GM21360 (cell line): Measurements from ENCODE around the gene AMER3.
"Not testable (repeated sequence)": the region's sequence is repeated elsewhere in the genome, so short reads cannot be mapped to it uniquely, and the experiment has no call there.

Source experiments
- ATAC-seq: cut with Tn5 transposase; IDR thresholded peaks from one replicate; pipeline ENCODE4 v1.9.1; 2021; ENCODE audit warnings: mild to moderate bottlenecking, moderate library complexity; ENCODE audit not compliant: unreplicated experiment

AMER3 gene, protein sequence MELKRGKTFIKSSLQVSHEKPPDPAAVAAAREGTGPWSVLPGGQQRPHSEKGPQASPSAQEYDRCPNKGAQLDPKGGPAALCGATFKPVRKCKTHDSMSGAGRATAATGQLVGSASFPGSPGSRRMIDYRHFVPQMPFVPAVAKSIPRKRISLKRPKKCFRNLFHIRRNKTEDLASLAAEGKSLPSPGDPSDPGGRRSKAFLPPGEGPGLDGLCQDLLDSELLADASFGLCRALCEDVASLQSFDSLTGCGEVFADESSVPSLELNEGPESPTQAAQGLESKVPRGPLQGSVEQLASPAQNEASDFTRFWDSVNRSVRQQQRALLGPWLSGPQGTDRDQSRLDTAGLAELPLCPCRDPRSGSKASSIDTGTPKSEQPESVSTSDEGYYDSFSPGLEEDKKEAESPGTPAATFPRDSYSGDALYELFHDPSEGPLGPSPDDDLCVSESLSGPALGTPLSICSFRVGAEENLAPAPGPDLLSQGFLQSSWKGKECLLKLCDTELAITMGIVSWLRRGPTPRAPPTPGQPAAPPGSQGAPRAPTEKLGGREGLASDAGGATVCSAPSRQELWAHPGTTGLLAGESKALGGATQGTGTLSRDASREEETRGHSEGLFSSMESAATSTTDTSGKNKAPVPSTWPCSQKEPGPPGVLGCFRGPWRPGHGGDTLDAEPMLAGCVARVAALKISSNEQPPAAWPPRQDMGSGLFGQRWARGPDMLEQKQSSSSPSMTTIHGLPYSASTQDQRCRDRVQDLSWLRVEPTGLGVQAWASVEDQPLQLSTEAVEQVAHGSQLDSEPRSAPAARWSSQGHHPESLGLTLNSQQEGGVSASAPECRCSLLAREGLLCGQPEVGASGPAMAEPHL

DNA sequence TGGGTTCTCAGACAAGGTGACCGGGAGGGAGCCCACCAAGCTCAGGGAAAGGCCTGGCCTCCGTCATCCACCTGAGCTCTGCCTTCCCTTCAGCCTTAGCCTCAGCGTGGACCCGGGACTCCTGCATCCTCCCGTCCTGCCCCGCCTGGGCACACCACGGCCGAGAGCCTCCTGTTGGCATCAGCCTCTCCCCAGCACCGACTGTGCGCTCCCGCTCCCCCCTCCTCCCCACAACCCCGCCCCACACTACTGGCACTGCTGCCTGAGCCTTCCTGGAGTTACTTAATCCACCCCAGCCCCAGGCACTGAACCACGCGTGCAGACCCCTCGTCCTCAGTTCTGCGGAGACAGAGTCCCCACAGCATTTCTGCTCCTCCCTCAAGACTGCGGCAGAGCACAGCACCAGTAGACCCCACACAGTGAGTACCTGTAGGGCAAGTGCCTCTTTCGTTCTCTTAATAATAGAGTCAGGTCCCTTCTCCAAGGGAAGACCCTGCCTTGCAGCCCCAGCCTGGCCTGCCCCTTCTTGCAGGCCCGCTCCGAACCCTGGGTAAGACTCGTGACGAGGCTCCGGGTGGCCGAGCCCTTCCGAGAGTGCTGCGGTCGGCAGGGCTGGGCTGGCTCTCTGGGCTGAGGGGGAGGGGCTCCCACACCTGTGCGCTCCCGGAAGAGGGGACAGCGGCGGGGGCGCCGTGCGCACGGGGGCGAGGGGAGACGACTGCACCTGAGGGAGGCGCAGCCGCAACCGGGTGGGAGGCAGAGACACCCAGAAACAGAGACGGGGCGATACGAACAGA, at the start of gene AMER3:
TSS of gene AMER3 (plus strand) at position 285 of the 797 bp plus-strand sequence. CDS start 6,533 bp downstream, outside the sequence.
- no peak for ATAC-seq

DNA sequence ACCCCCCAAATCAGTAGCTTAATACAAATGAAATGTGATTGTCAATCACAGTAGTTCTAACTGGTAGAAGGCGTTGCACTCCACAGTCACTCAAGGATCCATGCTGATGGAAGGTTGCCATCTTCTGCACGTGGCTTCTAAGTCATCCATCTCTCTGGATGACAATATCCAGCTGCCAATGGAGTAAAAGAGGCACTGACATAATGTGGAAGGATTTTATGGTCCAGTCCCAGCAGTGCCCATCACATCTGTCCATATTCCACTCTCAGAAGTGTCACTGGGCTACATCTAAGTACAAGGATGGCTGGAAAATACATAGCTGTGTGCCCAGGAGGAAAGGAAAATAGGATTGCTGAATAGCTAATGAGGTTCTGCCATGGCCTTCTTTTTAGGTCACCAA, 40.5 kb upstream of the AMER3 start:
- not testable (repeated sequence) for ATAC-seq

DNA sequence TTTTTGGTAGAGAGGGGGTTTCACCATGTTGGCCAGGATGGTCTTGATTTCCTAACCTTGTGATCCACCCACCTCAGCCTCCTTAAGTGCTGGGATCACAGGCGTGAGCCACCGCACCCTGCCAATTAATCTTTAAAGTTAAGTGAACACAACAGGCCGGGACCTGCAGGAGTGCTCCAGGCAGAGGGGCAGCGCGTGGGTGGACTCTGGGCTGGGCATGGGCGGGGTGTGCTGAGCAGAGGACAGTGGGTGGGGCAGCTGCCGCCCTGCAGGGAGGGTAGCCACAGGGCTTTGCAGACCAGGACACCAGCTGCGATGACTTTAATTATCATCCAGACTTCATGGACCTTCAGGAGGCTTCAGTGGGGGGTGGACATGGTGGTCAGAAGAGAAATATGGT, 35.3 kb upstream of the AMER3 start:
- ATAC-seq: no peak

GRCh38 chr2:130720528-130720927, 34.8 kb upstream of the AMER3 start:
- ATAC-seq: no peak

GRCh38 chr2:130724455-130724854, 30.9 kb upstream of the AMER3 start:
- no peak for ATAC-seq

DNA sequence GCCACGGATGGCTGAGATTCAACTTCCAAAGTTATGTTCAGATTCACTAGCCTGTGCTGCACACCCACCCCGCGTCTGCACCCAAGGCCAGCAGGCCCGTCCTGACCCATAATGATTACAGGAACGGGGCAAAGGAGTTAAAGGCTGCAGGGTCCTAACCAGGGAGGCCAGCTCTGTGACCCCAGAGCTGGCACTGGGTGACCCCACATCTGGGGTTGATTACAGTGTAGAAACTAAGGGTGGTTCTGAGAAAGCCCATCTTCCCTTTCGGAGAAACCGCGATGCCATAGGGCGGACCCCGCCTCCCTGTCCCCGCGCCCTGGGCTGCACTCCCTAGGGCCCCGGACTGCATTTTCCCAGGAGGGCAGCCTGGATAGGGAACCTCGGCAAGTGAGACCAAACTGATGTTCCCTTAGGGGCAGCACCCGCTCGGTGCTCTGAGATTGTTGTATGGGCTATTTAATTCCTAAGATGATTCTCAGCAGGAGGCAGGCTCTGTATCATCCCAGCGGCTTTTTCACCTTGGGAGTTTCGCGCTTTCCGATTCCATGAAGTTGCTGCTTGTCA, 28.6 kb upstream of the AMER3 start:
- ATAC-seq: no peak

GRCh38 chr2:130727286-130727924, 27.9 kb upstream of the AMER3 start:
- ATAC-seq: peak; percentile 96

GRCh38 chr2:130728007-130728454, 27.3 kb upstream of the AMER3 start:
- no peak for ATAC-seq

DNA sequence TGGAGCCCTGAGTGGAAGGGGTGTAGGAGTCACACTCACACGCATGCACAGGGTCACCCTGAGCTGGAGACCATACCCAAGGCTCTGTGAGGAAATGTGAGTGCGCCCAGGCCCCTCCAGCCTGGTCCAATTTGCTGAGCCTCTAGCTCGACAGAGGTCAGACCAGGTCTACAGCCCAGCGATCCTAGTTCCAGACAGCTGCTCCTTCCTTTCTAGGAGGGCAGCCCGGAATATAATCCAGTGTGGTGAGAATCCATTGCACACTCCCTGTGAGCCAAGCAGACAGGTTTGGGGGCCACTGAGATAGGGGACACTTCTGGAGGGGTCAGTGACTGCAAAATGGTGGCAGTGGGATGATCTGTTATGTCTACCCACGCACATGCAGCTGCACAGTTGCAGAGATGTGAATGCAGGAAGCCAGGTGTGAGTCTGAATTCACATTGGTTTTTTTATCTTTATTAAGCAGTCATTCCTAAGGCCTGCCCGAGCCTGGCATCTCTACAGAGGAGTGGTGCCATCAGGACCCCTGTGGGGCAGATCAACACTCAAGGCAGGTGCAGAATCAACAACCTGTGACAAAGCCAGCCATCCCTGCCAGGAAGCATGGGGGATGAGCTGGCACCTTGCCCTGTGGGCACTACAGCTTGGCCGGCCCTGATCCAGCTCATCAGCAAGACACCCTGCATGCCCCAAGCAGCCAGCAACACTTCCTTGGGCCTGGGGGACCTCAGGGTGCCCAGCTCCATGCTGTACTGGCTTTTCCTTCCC, 26.6 kb upstream of the AMER3 start, which contains the start of gene GPR148:
TSS of gene GPR148 (plus strand) at position 522 of the 768 bp plus-strand sequence. CDS start at position 604, 82 bp downstream.
- ATAC-seq: no peak

- ATAC-seq: no peak
These were observed 25.7 kb upstream of the AMER3 start for GRCh38 chr2:130729322-130730299.

DNA sequence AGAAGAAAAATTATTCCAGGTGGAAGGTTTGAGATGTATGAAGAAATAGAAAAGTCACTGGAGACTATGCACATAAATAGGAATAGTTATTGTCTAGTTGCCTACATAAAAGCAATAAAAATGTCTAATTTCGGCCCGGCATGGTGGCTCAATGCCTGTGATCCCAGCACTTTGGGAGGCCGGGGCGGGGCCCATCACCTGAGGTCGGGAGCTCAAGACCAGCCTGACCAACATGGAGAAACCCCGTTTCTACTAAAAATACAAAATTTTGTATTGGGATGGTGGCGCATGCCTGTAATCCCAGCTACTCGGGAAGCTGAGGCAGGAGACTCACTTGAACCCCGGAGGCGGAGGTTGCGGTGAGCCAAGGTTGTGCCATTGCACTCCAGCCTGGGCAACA, 23.1 kb upstream of the AMER3 start:
- ATAC-seq: not testable (repeated sequence)

DNA sequence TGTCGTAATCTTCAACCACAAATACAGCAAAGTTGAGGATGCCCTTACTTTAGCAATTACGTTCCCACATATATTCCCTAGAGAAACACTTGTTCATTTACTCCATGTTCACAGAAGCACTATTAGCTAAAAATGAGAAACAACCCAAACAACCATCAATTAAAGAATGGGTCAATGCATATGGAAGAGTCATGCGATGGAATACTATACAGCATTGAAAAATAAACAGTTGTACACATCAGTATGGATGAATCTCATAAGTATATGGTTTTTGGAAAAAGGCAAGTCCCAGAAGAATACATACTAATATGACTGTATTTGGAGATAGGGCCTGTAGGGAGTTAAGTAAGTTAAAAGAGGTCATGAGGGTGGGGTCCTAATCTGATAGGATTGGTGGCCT, 20.1 kb upstream of the AMER3 start:
- ATAC-seq: no peak

- no peak for ATAC-seq
These were observed 18.9 kb upstream of the AMER3 start for GRCh38 chr2:130736487-130736886.

GRCh38 chr2:130737592-130737991, 17.7 kb upstream of the AMER3 start:
- no peak for ATAC-seq

GRCh38 chr2:130740671-130741070, 14.7 kb upstream of the AMER3 start:
- ATAC-seq: no peak

DNA sequence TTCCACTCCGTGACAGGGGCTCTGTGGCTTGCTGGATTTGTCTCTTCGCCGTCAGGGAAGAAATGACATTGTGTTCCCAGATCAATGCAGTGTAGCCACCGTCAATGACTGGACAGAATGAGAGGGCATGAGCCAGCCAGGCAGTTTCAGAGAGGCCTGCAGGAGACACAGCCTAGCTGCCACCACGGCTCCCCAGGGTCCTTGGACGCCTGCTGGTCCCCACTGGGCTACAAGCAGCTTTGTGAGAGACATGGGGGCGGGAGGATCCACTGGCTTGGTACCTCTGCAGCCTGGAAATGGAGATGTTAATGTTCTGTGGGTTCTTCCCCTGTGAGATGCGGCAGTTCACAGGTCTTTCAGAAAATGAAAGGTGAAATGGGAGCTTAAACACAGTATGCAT, 12.1 kb upstream of the AMER3 start:
- no peak for ATAC-seq

DNA sequence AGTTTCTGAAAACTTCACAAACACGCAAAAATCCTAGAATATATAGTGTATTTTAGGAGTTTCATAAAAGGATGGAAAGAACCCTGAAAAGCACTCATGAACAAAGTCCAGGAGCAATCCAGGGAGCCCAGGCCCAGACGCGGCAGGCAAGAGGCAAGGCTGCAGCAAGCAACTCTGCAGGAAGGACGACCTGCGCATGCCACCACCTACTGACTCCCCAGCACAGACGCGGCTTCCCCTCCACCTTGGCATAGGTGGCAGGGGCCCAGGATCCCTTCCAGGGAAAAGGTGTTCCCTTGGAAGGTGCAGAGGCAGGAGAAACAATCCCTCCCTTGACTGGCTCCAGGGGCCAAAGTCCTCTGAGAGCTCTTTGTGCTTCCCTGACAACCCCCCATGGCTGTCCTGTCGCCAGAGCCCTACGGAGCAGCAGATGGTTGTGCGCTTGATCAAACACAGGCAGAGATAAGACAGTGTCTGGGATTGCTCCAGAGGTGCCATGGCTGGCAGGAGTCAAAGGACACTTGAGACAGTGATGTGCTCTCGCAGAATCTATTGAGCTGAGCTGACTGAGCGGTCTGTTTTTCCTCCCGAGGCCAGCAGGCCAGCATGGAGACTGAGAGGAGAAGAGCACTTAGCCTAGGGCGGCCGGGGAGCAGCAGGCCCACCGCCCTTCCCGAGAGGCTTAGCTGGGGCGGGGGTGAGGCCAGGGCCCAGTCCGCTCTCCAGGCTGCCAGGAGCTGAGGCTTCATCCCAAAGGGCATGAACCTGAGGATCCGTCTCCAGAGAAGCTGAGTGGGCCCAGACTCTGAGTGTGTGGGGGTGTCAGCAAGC, 10.8 kb upstream of the AMER3 start:
- ATAC-seq: no peak
